AG20443 (cell line): ENCODE data around the gene PCBP2.
A peak's percentile ranks its signal among the peaks of the same experiment; 100 is the strongest.

Source experiments
- DNase-seq: peaks from one replicate; pipeline ENCODE4 v3.0.0; 2012; ENCODE audit warnings: low spot score, mixed read lengths

PCBP2 gene

DNA sequence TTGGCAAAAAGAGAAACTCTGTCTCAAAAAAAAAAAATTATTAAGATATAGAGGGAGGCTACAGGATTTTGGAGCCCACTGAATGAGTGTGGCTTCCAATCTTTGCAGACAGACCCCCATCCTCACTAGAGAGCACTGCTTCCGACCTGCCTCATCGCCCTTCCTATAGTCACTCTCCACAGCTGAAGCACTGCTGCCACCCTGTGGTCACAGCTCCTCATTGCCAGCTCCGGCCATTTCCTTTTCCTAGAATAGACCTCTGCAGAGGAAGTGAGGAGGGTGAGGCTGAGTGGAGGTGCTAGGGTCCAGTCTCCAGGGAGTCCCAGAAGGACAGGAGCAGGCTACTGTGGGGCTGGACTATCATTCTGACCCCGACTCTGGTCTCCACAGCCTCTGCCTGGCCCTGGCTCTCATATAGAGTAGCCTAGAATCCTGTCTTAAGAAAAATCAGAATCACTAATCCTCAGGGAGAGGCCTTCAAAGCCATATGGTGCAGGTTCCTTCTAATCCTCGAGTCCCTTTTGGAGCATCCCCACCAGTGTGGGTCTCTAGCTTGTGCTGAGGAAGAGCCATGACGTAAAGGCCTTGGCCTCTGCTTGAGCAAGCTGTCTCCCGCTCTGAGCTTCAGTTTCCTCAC lies 56.8 kb downstream of the PCBP2 start:
- DNase-seq: peak; percentile 86

DNA sequence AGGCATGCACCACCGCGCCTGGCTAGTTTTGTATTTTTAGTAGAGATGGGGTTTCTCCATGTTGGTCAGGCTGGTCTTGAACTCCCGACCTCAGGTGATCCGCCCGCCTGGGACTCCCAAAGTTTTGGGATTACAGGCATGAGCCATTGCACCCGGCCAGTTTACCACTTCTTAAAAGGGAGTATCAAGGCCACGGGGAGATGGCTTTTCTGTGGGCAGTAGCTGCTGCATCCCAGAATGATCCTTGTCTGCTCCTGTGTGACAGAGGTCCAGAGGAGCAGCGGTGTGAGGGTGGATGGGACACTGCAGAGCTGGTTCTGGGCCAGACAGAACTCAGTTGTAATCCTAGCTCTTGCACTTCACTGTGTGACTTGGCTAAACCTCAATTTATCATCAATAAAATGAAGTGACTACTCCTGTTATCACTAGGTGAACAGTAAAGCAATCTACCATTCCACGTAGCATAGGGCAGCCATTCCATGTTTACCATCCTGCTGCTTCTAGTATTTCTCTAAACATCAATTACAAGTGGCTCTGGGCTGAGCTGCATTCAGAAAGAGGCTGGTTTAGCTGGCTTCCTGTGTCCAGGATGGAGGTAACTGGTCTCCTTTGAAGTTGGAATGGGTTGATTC lies 58.4 kb downstream of the PCBP2 start:
- DNase-seq: no peak

DNA sequence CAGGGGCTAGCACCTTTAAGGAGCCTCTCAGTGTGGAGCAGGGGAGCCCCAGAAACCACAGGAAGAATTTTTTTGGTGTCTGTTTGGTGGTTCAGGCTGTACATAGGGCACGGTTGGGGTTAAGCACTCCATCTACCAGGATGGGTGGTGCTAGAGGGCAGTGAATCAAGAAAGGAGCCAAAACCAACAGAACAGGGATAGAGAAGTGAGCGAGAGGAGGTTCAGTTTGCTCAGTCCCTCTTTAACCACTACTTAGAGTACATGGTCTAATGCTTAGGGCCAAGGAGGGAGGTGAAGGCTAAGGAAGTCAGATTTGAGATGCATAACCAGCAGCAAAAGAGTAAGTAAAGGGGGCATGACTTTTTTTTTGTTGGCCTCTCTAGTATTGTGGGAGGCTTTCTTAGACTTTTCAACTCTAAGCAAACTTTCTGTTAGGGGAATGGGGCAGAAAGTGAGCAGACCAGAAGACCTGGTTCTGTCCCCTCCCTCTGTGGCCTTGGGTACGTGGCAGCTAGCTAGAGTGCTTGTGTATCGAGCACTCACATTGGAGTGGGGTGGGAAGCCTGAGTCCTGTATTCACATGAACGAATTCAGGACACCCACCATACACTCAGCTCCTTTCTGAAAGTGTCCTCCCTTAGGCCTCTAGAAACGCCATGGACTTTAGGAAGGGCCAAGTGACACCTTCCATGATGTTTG lies 62.0 kb downstream of the PCBP2 start:
- no peak for DNase-seq

DNA sequence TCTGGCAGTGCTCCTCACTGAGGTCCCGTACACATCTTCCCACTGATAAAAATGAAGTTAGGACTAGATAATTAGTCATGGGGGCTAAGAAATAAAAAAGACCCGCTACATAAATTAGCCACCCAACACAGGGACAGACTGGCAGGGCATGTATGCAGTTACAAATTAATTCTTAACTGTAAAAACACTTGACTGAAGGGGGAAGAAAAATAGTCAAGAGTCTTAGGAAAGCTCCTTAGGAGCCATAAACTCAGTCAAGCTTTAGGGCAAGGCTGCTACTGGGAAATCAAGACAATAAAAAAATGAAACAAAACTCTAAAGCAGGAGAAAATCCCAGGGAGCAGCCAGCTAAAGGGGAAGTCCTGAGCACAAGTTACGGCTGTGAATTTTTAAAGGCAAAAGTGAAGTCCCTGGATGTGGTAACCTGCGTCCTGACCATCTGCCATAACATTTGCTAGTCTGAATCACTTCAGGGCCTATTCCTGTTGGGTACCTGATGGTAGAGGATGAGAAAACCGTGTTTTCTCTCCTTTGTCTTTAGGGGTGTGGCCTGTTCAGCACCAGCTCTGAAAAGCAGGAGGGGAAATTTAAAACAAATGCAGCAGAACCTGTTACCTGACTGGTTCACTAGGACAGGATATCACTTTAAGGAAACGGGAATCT lies 62.9 kb downstream of the PCBP2 start:
- no peak for DNase-seq

DNA sequence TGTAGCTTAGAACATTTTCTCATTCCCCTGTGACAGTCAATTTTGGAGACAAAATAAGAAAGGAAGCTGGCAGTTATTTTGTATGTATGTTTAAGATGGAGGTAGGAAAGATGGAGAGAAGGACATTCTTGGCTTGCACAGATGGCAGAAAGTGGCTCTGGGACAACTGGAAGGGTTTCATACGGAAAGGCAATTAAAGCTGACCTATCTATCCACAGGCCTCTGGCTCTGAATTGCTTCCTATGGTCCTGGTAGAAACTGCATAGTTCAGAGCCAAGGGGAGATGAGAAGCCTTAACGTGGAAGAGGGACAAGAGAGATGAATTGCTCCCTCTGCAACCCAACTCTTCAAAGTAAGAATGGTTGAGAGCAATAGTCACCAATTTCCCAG lies 63.4 kb downstream of the PCBP2 start:
- no peak for DNase-seq

DNA sequence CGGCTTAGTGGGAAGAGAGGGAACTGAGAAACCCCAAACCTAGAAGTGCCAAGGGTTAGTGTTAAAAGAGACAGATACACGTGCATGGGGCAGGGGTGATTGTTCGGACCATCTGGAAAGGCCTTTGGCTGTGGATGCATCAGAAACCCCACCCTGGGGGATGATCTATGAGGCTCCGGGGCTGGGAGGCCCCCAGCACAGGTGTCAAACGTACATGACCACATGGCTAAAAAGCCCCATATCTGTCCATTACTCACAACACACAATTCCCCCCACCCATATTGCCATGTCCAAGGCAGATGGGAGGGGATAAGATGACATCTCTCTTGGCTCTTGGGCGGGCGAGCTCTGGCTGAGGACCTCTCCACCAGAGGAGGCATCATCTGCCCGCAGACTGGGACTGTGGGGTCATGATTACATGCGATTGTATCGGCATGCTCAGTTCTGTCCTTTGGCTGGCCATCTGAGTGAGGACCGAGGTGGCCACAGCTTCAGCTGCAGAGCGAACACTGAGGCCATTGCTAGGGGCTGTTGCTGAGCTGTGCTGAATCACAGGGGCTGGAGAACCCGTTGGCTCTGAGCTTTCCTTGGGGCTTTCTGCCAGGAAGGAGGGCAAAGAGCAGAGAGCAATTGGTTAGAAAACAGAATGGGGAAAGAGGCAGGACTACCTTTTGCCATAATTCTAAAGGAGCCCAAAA lies 65.0 kb downstream of the PCBP2 start:
- DNase-seq: no peak

DNA sequence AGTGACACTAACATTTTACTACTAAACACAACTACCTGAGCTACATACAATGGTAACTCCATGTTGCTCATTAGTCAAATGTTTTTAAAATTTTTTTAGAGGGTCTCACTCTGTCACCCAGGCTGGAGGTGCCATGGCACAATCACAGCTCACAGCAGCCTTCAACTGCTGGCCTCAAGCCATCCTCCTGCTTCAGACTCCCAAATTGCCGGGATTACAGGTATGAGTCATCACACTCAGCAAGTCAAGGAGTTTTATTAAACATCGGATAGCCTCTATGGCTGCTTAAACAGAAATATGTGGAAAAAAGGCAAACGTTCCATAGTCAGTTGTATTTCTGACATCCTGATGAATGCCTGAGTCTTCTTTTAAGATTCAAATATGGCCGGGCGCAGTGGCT lies 66.5 kb downstream of the PCBP2 start:
- no peak for DNase-seq

DNA sequence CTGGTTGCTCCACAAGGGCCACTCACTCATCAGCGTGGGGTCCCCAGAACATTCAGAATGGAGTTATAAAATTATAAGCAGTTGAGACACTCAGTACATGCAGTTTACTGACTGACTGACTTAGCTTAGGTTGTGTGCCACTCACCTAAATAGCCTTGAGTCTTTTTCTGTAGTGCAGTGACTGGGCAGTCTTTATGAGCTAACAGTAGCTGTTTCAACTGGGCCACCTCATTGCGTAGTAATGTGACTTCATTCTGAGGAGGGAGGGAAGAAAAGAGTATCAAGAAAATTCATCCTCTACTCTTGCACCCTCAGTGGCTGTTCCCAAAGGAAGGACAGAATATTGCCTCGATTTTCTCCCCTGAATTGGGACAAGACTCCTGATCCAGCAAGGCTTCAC lies 71.2 kb downstream of the PCBP2 start:
- no peak for DNase-seq

DNA sequence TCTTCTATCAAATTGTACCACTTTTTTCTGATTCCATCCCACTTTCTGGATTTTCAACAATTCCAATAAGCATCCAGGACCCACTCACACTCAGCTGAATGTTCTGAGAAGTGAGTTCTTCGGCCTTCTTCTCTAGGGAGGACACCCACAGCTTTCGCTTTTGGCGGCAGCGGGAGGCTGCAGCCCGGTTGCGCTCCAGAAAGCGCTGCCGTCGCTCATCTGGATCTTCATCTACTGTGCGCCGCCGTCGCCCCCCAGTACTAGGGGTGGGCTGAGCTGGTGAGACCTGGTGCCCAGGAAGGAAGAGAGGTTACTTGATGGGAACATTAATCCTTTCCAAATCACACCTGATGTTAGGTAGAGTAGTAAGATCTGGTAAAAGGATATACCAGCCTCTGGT lies 72.6 kb downstream of the PCBP2 start:
- DNase-seq: no peak

DNA sequence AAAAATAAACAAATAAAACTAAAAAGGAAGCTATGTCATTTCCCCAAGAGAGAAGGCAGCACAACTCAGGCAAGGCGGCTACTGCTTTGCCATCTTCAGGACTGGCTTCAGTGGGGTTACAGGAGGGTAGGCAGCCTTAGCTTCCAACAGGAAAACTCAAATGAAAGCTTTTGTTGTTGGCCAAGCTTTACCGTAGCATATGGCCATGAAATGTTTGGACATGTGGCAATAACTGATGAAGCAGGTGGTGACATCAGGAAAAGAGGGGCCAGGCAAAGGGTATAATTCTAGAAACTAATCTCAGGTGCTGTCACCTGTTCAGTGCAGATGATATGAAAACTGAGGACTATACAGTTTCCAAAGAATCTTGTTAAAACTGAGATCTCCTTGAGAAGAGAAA lies 78.2 kb downstream of the PCBP2 start:
- DNase-seq: no peak
